Jurkat, Clone E6-1 (cell line): Measurements from ENCODE around the gene JAZF1.

Source experiments
- DNase-seq: peaks from one replicate; pipeline ENCODE4 v3.0.0-alpha.2; 2011; ENCODE audit warnings: low read depth, low spot score
- H3K4me3 ChIP-seq: 2 replicates; pipeline ENCODE4 v1.5.1; 2011; ENCODE audit warnings: mild to moderate bottlenecking, low read length, control low read depth, moderate library complexity

JAZF1 gene

DNA sequence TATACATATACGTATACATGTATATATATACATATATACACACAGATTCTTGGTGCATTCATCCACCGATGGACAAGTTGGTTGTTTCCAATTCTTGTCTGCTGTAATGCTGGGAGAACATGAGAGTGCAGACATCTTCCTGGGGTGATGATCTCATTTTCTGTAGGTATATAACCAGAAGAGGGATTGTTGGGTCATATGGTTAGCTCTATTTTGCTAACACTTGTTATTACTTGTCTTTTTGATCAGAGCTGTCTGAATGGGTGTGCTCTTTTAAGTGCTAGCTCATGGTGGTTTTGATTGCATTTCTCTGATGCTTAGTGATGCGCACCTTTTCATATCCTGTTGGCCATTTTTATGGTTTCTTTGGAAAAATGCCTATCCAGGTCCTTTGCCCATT, 334.2 kb downstream of the JAZF1 start:
- H3K4me3 ChIP-seq: no peak overlapping the region
- DNase-seq: no peak

DNA sequence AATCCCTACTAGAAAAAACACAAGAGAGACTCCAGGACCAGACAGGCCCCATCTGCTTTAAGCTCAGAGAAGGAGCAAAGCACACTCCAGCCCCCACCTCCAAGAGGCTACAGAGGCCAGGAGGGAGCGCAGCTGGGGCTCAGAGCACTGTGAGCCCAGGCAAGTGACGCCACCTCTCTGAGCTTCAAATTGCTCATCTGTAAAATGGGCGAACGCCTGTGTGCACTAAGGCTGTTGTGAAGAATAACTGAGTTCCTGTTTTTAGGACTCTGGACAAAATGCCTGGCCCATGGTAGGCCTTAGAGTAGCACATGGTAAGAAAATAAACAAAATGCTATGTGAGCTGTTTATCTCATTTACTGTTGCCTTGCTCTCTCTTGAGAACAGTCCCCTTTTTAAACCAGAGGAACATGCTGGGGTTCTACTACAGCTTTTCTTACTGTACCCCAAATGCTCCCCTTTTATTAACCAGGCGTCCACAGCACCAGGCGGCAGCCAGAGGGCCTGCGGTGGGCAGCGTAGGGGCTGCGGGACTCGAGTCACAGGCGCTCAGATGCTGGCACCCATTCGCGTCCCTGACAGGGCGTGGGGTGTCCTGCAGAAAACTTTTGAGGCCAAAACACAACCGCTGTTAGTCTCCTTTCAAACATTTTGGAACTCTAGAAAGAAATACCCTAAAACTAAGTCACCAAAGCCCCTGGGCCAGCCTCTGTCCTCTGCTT, 336.9 kb downstream of the JAZF1 start:
- DNase-seq: no peak
- no peak overlapping the region for H3K4me3 ChIP-seq

DNA sequence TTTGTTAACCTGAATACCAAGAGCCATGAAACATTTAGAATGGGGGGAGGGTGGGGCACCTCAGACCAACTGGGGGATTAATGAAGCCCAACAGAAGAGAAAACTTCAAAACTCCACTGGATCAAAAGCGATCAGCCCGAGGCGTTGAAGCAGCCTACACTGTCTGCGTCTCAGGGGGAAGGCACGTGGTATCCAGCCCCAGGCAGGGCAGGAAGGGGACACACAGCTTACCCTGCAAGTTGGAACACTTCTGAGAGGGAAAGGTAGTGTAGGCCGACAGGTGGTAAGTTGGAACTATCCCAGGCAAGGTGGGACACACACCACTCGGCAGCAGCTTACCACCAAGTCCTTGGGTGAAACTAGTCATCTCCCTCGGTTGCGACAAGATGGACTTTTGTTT, 337.7 kb downstream of the JAZF1 start:
- H3K4me3 ChIP-seq: no peak overlapping the region
- DNase-seq: no peak

DNA sequence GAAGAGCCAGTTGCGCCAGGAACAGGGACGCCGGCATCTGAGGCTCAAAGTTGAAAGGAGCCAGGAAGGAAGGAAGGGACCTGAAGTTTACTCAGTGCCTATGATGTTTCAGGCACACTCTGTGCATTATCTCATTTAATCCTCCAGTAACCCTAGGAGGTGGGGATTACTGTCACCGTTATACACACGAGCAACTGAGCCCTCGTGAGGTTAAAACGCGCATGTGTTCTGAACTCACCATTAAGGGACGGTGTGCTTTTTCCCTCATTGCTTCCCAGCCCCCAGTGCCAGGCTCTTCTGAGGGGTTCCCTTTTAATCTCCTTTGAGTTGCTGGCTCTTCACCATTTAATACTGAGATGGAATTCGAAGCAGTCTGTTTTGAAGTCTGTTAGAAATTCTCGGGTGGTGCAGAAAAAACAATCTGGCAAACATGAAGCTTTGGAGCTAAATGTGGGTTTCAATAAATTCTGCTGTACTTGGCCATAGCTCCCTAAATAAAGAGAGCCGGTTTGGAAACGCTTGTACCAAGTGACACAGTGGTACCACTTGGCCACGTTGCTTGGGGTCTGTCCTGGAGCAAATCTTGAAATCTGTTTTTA, 338.4 kb downstream of the JAZF1 start:
- DNase-seq: no peak
- no peak overlapping the region for H3K4me3 ChIP-seq

DNA sequence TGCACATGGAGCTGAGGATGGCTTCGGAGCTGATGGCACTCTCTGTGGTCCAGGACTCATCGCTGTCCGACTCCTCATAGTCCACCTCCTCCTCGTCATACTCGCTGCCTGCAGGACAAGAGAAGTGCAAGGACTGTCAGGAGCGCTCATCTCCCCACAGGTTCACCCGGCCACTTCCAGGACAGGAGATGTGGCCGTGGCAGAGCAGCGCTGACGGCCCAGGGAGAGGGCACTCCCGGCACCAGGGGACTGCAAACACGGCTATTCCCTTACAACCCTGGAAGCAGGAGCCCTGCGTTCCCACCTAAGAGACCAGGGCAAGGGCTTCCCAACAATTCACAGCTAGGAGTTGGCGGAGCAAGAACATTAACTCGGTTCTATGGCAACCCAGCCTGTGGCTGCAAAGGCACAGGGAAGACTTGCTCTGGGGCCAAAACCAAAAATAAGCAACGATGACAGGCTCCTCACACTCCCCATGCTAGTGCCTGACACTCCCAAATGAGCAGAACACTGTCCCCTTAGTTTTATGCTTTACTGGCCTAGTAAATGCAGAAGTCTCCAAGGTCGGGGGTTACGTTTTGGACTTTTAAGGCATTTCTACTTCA, 339.7 kb downstream of the JAZF1 start:
- no peak for DNase-seq
- no peak overlapping the region for H3K4me3 ChIP-seq

DNA sequence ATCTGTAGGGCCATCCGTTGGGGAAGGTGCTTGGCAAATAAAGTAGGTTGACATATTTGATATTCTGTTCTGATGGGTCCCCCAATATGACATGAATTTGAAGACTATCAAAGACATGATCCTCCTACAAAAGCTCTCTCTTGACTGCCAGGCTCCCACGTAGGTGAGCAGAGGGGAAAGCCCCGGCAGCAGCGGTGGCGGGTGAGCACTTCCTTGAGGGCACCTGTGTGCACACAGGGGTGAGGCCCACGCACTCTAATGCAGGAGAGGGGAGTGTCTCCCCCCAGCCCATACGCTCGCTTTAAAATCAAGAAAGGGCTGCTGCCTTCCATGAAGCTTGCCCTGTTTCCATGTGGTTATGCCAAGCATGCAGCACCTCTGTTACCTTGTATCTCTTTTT, 340.3 kb downstream of the JAZF1 start:
- no peak for DNase-seq

DNA sequence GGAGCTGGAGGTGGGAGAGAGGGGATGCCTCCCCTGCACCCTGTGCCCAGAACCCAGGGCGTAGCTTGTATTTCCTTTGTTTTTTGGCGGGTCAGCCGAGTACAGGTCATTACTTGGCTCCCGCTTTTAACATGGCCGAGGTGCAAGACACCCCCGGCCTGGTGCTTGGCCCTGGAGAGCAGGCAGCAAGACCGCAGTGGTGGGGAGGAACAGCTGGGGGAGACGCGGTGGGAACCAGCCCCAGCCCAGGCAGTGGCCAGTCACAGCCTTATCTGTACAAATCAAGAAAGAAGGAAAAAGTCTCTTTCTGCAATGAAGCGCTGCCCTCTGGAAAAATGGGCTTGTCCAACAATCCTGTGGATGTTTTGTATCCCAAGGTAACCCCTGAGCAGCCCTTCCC, 341.5 kb downstream of the JAZF1 start:
- H3K4me3 ChIP-seq: no peak overlapping the region
- DNase-seq: no peak

More for the DNA sequence above, 340.3 kb downstream of the JAZF1 start:
- no peak overlapping the region for H3K4me3 ChIP-seq

DNA sequence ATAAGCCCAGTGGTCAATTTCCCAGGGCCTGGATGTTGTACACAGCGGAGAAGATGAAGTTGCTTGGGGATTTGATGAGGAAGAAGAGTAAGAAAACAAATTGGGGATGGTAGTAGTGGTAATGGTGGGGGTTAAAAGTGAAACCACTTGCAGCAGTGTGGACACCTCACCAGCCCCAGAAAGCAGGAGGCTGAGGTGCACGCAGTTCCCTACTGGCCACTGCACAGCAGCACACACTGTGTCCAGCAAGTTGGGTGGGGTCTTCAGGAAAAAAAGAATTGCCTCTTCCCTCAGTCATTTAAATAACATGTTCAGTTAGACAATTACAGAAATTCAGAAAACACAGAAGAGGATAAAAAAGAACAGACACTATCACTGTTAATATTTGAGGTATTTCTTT, 344.1 kb downstream of the JAZF1 start:
- no peak for DNase-seq
- no peak overlapping the region for H3K4me3 ChIP-seq

DNA sequence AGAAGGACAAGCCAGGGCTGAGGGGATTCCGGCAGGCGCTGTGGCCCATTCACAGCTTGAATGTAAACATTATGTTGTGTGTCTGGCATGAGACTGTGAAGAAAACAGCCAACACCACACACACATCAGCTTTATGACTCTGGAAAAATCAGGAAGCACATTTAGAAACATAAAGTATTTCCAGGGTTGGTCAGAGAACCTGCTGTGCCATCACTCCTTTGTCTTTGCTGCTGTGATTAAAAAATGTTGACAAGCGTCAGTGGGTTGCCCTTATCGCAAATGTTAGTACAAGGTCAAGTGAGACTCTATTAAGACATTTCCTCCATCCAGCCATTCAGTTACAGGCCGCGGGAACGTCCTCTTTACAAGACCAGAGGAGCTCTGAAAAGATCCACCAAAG, 345.2 kb downstream of the JAZF1 start:
- no peak overlapping the region for H3K4me3 ChIP-seq
- DNase-seq: no peak

DNA sequence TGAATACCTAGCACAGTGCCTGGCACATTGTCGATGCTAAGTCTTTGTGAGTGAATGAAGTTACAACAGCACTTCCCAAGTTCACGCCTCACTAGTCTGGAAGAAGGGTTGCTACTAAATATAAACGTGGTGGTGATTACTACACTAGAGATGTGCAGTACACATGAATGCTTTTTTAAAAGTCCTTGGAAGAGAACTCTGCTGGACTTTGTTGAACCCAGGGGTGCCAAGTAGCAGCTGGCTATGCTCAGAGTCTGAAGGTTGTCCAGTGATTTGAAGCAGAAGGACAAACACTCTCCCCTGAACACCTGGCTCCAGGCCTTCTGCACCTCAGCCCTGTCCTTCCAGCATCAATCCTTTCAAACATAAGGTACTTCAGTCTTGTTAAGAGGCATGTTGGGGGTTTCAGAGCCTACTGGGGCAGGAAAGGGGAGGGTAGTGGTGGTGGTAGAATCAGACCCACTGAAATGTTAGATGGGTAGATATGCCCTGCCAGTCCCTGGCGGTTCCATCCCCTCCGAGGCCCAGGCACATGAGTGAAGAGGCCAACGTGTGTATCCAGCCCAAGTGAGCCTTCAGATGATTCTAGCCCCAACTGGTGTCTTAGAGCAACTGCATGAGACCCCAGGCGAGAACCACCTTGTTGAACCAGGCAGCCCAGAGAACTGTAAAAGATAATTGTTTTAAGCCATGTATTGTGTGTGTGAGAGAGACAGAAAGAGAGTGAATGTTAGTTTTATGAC, 346.2 kb downstream of the JAZF1 start:
- no peak for DNase-seq
- no peak overlapping the region for H3K4me3 ChIP-seq

DNA sequence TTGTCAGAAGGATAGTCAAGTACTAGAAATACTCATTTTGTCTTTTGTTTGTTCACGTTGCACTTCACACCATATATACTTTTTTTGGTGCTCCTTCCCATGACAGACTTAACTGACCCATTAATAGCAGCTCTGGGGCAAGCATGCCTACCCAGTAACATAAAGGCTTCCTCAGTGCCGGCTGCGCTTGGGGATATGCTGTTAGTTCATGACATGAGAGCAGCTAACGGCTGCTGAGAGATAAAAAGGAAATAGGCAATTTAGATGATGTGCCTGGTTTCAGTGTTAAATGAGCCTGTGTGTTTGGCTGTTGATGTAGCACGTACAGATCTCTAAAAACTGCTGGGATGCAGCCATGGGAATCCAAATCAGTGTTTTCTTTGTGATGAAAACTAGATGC, 354.2 kb downstream of the JAZF1 start:
- H3K4me3 ChIP-seq: no peak overlapping the region
- no peak for DNase-seq

DNA sequence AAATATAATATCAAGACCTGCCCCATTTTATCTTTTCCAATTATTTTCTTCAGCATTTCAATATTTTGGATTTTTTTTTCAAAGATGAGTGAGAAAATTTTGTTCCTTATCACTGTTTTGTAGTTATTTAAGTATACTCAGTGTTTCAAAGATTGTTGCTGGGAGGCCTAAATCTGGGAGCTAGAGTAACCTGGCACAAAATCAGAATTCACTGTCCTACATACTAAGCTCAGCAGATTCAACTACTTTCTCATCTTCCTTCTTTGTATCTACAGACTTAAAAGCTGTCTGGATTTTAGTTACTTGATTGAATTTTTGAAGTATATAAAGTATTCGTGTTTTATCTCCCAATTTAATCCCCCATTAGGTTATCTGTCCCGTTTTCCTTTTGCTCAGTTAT, 354.7 kb downstream of the JAZF1 start:
- no peak for DNase-seq
- H3K4me3 ChIP-seq: no peak overlapping the region

DNA sequence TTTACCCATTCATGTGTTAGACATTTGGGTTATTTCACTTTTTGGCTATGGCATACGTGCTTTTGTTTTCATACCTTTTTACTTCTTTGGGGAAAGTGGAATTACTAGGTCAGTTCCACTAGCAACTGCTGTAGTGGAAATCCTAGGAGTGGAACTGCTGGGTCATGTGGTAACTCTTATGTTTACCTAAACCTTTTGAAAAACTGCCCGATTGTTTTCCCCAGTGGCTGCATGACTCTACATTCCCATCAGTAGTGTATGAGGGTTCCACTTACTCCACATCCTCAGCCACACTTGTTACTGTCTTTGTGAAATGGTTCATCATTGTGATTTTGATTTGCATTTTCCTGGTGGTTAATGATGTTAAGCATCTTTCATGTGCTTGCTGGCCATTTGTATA, 358.4 kb downstream of the JAZF1 start:
- no peak overlapping the region for H3K4me3 ChIP-seq
- no peak for DNase-seq

DNA sequence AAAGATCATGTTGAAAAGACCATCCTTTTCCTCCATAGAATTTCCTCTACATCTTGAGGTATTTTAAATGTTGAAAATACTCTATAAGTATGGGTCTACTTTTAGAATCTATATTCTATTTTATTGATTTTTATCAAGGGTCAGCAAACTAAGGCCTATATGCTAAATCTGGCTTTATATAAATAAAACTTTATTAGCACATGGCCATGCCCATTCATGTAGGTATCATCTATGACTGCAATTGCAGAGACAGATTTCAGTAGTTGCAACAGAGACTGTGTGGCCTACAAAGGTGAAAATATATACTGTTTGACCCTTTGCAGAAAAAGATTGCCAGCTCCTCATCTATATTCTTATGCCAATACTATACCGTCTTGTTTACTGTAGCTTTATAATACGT, 367.9 kb downstream of the JAZF1 start:
- no peak for DNase-seq
- no peak overlapping the region for H3K4me3 ChIP-seq

DNA sequence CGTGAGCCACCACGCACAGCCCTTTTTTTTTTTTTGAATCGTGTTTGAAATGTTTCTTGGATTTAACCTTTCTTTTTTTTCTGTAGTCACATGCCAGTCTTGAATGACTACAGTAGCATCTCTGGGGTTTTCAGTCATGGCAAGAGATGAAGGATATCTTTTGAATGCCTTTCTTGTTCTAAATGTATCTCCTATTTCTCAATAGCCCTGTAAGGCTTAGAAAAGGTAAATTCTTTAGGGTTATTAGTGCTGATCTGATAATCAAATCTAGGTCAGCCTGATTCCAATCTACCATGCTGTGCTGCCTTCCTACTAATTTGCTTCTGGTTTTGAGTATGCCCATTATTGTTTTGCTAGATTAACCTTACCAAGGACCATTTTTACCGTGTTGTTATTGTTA, 370.4 kb downstream of the JAZF1 start:
- no peak for DNase-seq
- H3K4me3 ChIP-seq: no peak overlapping the region

DNA sequence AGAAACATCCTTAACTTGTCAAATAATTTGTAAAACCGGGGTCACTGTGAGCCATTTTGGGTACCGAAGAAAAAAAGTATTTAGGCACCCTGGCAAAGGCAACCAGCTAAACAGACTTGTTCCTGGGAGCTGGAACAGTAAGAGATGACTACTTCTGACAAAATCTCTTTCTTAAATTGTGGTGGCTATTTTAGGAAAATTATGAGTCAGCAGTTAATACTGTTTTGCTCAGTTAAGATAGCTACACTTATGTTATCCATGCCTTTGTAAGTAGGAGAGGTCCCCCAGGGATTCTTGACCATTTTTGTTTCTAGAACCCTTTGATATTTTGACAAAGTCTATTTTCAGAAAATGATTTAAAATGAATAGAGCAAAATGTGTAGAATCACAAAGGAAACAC, 372.0 kb downstream of the JAZF1 start:
- no peak for DNase-seq
- H3K4me3 ChIP-seq: no peak overlapping the region

DNA sequence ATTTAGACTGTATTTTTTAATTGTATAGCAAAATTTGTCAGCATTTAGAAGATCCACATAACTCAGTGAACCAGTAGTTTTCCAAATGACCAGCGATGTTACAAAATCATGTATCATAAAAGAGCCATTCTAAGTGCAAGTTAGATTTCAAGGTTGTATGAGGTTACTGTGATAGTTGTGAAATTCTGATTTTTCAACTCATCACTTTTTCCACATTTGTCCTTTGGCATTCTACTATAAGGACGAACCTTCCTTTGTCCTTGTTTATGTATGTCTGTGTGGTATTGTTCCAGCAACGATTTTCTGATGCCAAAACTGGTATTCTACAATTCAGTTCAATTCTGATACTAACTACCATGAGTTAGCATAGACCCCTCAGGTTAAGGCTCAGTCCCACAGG, 376.5 kb downstream of the JAZF1 start:
- DNase-seq: no peak
- H3K4me3 ChIP-seq: no peak overlapping the region

DNA sequence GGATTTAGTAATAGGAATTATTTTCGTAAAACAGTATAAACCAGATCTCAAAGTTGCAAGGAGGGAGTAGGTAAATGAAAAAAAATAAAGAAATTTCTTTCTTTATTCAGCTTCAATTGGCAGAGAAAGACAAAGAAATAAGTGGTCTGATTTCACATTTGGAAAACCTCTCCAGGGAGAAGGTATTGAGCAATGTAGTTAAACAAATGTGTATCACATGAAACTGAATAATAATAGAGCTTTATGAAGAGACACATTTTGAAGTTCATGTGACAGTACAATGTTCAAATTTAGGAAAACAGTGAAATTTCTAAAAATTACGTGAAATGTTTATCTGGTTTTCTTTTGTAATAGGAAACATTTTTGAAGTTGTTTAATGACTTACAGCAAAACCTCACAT, 377.6 kb downstream of the JAZF1 start:
- DNase-seq: no peak
- no peak overlapping the region for H3K4me3 ChIP-seq

DNA sequence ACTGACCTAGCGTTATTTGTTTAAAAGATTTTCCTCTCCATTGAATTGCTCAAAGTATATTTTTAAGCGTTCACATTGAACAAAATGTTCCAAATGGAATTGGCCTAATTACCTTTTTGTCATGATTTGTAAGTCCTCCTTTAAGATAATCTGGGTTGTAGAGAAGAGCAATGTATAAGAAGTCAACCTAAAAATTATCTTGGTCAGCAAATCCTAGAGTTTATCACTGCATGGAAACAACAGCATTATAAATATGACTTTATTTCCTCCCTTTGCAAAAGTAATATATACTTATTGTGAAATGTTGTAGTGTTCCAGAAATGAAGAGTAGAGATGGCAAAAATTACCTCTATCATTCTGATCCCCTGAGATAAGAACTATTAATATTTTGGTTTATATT, 381.4 kb downstream of the JAZF1 start:
- H3K4me3 ChIP-seq: no peak overlapping the region
- DNase-seq: no peak

DNA sequence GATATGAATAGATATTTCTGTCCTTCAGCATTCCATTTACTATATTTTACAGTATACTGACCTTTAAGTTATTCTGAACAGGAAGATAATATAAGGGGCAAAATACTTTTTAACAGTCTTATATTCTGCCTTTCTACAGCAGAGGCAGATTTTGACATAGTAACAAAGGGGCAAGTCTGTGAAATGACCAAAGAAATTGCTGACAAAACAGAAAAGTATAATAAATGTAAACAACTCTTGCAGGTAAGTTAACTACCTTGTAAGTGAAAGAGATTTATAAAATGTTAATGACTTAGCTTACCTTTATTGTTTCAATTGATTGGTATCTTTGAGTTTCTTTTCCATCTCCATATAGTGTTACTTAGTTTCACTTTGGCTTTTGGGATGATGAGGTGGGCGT, 384.6 kb downstream of the JAZF1 start:
- H3K4me3 ChIP-seq: no peak overlapping the region
- no peak for DNase-seq
